NCI-H446 (cell line): ENCODE data around the gene PLXNA4.

ENCODE experiments used
- DNase-seq, 2 experiments: peaks; one replicate each; lab custom pipeline; 2025; lab: John Stamatoyannopoulos, UW

Gene PLXNA4

GRCh38 chr7:132352800-132353199, 223.5 kb downstream of the PLXNA4 start:
- DNase-seq: no peak

GRCh38 chr7:132351954-132352499, 224.2 kb downstream of the PLXNA4 start:
- DNase-seq: no peak

- DNase-seq: no peak
Measured at GRCh38 chr7:132350741-132351140, 225.5 kb downstream of the PLXNA4 start.

GRCh38 chr7:132349075-132349474, 227.2 kb downstream of the PLXNA4 start:
- DNase-seq: no peak

GRCh38 chr7:132348341-132348740, 227.9 kb downstream of the PLXNA4 start:
- DNase-seq: no peak

GRCh38 chr7:132347858-132348257, 228.4 kb downstream of the PLXNA4 start:
- no peak for DNase-seq

GRCh38 chr7:132347123-132347522, 229.1 kb downstream of the PLXNA4 start:
- no peak for DNase-seq

GRCh38 chr7:132345543-132346129, 230.6 kb downstream of the PLXNA4 start:
- peak; percentile 3 to 52 for DNase-seq

- no peak for DNase-seq
Measured at GRCh38 chr7:132345030-132345429, 231.2 kb downstream of the PLXNA4 start.

- no peak for DNase-seq
Measured at GRCh38 chr7:132343199-132343598, 233.1 kb downstream of the PLXNA4 start.

GRCh38 chr7:132337450-132338080, 238.7 kb downstream of the PLXNA4 start:
- no peak for DNase-seq

GRCh38 chr7:132336797-132337196, 239.5 kb downstream of the PLXNA4 start:
- no peak for DNase-seq

- DNase-seq: no peak
Measured at GRCh38 chr7:132333301-132333700, 243.0 kb downstream of the PLXNA4 start.

GRCh38 chr7:132328760-132329159, 247.5 kb downstream of the PLXNA4 start:
- no peak for DNase-seq

- DNase-seq: no peak
Measured at GRCh38 chr7:132328047-132328620, 248.1 kb downstream of the PLXNA4 start.

GRCh38 chr7:132326878-132327589, 249.2 kb downstream of the PLXNA4 start:
- no peak for DNase-seq

GRCh38 chr7:132322970-132323369, 253.3 kb downstream of the PLXNA4 start:
- DNase-seq: no peak

GRCh38 chr7:132321387-132321786, 254.9 kb downstream of the PLXNA4 start:
- DNase-seq: no peak

GRCh38 chr7:132319481-132319880, 256.8 kb downstream of the PLXNA4 start:
- DNase-seq: no peak

GRCh38 chr7:132318352-132319318, 257.6 kb downstream of the PLXNA4 start:
- DNase-seq: peak; percentile 56 to 86

GRCh38 chr7:132317701-132318351, 258.4 kb downstream of the PLXNA4 start:
- DNase-seq: no peak
